Omental fat pad (tissue), 4 donors: ENCODE results near the gene PNPLA3. TPM values are rescaled to one million over a fixed set of nuclear protein-coding genes. Genes with fewer than 3 reads are reported as not detected.

Experiments
- ATAC-seq: fragments of 150-250 bp; one replicate; pipeline ENCODE4 v1.9.1; 2016; ENCODE audit warnings: mild to moderate bottlenecking, moderate library complexity; ENCODE audit not compliant: low FRiP score
- DNase-seq: peaks from one replicate; pipeline ENCODE4 v3.0.0-alpha.2; 2019; ENCODE audit warnings: low spot score
- total RNA-seq, 4 donors: library from RNA; depleted of rRNA; stranded (reverse); fragments of >200 nt; gene quantifications; one replicate each; pipeline ENCODE4 v1.1.0, GENCODE V29; 2016
- TF ChIP-seq, protein P1 (sequence below), 3 donors: fragments of 450-650 bp; IDR thresholded peaks; one replicate each; pipeline ENCODE4 v1.5.1; 2016 to 2017; ENCODE audit warnings: antibody characterized with exemption in 3 of 3, mild to moderate bottlenecking in 3 of 3, moderate library complexity in 2 of 3

The PNPLA3 gene
- total RNA-seq, 4 donors from 2014 or later: 1.0 to 4.3 (median 1.3) TPM

DNA sequence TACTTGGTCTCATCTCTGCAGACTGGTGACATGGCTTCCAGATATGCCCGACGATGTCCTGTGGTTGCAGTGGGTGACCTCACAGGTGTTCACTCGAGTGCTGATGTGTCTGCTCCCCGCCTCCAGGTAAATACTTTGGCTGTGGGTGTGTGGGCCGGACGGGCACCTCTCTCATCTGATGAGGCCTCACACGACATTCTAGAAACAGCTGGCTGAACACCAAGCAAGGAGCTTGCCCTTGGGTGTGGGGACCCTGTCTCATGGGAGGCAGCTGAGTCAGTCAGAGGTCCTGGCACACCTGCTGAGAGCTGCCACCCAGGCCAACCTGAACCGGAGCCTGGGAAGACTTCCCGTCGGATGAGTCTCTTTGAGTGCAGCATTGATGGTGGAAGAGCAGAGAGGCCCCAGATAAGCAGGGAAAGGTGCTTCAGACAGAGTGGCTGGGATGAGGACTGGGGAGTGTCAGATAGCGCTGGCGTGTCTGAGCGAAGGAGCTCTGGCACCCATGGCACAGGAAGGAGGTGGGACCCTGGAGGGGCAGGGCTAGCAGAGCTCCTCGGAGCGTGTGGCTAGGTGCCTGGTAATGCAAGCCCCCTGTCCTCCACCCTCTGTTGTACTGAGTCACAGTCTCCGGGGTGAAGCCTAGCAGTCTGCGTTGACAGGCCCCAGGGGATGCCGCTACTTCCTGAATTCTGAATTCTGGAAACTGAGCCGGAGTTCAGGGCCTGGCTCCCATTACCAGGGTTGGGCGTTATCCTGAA is 21.2 kb downstream of the PNPLA3 start:
- ATAC-seq: no peak
- TF ChIP-seq, protein P1, sequence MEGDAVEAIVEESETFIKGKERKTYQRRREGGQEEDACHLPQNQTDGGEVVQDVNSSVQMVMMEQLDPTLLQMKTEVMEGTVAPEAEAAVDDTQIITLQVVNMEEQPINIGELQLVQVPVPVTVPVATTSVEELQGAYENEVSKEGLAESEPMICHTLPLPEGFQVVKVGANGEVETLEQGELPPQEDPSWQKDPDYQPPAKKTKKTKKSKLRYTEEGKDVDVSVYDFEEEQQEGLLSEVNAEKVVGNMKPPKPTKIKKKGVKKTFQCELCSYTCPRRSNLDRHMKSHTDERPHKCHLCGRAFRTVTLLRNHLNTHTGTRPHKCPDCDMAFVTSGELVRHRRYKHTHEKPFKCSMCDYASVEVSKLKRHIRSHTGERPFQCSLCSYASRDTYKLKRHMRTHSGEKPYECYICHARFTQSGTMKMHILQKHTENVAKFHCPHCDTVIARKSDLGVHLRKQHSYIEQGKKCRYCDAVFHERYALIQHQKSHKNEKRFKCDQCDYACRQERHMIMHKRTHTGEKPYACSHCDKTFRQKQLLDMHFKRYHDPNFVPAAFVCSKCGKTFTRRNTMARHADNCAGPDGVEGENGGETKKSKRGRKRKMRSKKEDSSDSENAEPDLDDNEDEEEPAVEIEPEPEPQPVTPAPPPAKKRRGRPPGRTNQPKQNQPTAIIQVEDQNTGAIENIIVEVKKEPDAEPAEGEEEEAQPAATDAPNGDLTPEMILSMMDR (IDR thresholded peaks at IDR 0.05): no peak
- no peak for DNase-seq

DNA sequence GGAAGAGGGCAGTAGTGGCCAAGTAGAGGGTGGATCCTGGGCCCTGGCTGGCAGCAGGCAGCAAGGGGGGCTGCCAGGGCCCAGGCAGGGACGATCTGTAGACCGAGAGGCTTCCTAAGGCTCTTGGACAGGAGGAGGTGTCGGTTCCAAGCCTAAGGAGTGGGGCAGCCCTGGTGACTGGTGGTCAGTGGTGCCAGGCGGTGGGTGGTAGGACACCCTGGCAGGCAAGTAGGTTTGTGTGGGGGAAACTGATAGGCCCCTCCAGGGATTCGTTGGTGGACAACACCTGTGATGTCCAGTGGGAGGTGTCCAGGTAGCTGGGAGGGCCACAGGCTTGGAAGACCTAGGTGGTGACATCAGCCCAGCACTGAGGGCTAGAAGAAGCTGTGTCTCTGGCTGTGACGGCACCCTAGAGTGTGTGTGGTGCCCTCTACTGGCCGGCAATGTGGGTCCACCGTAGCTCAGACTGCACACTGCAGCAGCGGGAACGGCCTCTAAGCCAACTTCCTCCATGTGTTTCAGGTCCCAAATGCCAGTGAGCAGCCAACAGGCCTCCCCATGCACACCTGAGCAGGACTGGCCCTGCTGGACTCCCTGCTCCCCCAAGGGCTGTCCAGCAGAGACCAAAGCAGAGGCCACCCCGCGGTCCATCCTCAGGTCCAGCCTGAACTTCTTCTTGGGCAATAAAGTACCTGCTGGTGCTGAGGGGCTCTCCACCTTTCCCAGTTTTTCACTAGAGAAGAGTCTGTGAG is 22.2 kb downstream of the PNPLA3 start:
- ATAC-seq: no peak
- DNase-seq: no peak
- TF ChIP-seq, protein P1 (IDR thresholded peaks at IDR 0.05): no peak

DNA sequence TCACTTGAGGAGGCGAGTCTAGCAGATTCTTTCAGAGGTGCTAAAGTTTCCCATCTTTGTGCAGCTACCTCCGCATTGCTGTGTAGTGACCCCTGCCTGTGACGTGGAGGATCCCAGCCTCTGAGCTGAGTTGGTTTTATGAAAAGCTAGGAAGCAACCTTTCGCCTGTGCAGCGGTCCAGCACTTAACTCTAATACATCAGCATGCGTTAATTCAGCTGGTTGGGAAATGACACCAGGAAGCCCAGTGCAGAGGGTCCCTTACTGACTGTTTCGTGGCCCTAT is 22.7 kb downstream of the PNPLA3 start:
- TF ChIP-seq, protein P1 (IDR thresholded peaks at IDR 0.05): no peak
- ATAC-seq (no peak), DNase-seq (no peak)

DNA sequence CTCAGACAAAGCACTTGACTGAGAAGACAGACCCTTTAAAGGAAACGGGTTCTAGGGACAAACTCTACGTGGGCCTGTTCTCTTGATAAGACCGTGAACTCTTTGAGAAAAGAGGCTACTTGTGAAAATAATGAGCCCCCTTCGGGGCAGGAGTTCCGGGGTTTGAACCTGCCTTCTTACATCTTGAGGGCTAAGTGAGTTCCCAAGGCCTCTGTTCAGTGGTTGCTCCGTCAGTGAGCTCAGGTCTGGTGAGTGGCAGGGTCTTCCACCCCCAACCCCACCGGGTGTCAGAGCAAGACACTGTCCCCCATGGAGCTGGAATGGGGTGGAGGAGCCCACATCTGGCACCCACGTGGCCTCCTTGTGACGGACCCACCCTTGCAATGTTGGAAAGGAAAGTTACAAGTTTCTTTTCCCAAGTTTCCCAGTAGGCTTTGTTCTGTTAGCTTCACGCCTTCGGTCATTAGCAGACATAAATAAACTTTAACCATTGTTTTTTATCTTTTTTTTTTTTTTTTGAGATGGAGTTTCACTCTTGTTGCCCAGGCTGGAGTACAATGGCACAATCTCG is 25.3 kb downstream of the PNPLA3 start:
- TF ChIP-seq, protein P1 (IDR thresholded peaks at IDR 0.05): no peak
- DNase-seq (no peak), ATAC-seq (no peak)

DNA sequence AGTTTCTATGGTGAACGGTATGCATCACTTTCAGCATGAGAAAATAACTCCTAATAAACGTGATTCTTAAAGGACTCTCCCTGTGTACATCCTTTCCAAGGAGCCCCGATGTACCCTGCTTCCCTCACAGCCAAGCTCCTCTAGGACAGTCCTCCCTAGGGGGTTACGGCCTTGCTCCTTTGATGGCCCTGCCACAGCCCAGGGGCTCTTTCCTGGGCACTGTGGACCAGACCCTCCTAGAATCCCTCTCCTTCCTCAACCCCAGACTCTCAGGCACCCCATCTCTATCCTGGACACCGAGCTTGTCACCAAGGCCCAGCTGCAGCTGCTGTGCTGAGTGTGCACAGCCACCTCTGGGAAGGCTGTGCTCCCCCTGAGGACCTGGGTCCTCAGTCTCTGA is 27.8 kb downstream of the PNPLA3 start:
- TF ChIP-seq, protein P1 (IDR thresholded peaks at IDR 0.05): no peak
- no peak for DNase-seq
- ATAC-seq: no peak

DNA sequence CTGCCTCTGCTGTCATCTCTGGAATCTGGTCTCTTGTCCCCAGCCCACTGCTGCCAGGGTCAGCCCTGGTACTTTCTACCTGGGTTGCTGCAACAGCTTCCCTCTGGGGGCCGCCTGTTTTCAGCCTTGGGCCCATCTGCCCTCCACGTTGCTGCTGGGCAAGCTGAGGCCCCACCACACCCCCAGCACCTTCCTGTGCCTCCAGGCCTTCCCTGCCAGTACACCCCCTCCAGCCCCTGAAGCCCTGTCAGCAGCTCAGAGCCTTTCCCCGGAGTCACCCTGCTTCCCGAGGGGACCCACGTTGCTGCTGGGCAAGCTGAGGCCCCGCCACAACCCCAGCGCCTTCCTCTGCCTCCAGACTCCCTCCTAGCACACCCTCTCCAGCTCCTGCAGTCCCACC is 28.4 kb downstream of the PNPLA3 start:
- TF ChIP-seq, protein P1 (IDR thresholded peaks at IDR 0.05): no peak
- DNase-seq: no peak
- no peak for ATAC-seq
